Memory B cell (primary cell): ENCODE results near the gene B3GALT6.
A peak's percentile ranks its signal among the peaks of the same experiment; 100 is the strongest.

ENCODE experiments used
- ATAC-seq: fragments of 150-1000 bp; cut with Tn5 transposase; 2 replicates; pipeline ENCODE4 v1.10.0; 2021; ENCODE audit warnings: low read depth, mild to moderate bottlenecking, moderate library complexity
- DNase-seq, 2 donors: peaks; one replicate each; pipeline ENCODE4 v3.0.0; 2022; ENCODE audit warnings: low spot score in 2 of 2
- H3K27ac Mint-ChIP-seq: one replicate; pipeline ENCODE4 v1.8.0; 2022; ENCODE audit warnings: mild to moderate bottlenecking, moderate library complexity, mixed read lengths
- H3K27me3 Mint-ChIP-seq: one replicate; pipeline ENCODE4 v1.8.0; 2022; ENCODE audit warnings: mixed read lengths
- H3K36me3 Mint-ChIP-seq: one replicate; pipeline ENCODE4 v1.8.0; 2022; ENCODE audit warnings: mild to moderate bottlenecking, mixed read lengths
- H3K4me1 Mint-ChIP-seq: one replicate; pipeline ENCODE4 v1.8.0; 2022; ENCODE audit warnings: mixed read lengths
- H3K4me3 Mint-ChIP-seq: one replicate; pipeline ENCODE4 v1.8.0; 2022; ENCODE audit warnings: mild to moderate bottlenecking, moderate library complexity, mixed read lengths
- H3K9me3 Mint-ChIP-seq: one replicate; pipeline ENCODE4 v1.8.0; 2022; ENCODE audit warnings: mixed read lengths

Gene B3GALT6

GRCh38 chr1:1274299-1274930, 42.4 kb downstream of the B3GALT6 start:
- DNase-seq, result no peak
- Mint-ChIP-seq H3K27me3 (no peaks in the 10 kb centered on the region), H3K36me3 (no peaks in the 10 kb centered on the region), H3K27ac (no peak overlapping the region), H3K9me3 (no peaks in the 10 kb centered on the region), H3K4me3 (peak overlapping the region; percentile 76), H3K4me1 (peaks cover 25% of the 10 kb centered on the region)
- ATAC-seq, result no peak

GRCh38 chr1:1274931-1275431, 42.9 kb downstream of the B3GALT6 start:
- Mint-ChIP-seq H3K27ac (no peak overlapping the region), H3K4me1 (peaks cover 21% of the 10 kb centered on the region), H3K27me3 (no peaks in the 10 kb centered on the region), H3K36me3 (no peaks in the 10 kb centered on the region), H3K9me3 (no peaks in the 10 kb centered on the region), H3K4me3 (peak overlapping the region; percentile 76)
- ATAC-seq (no peak), DNase-seq (no peak)

- H3K4me3 Mint-ChIP-seq, result peak overlapping the region; percentile 37
- no peak overlapping the region for H3K27ac Mint-ChIP-seq
These were observed 43.8 kb downstream of the B3GALT6 start for GRCh38 chr1:1275836-1276235.

GRCh38 chr1:1278620-1279019, 46.6 kb downstream of the B3GALT6 start:
- Mint-ChIP-seq H3K36me3 (no peaks in the 10 kb centered on the region), H3K27me3 (peaks cover 4% of the 10 kb centered on the region), H3K4me1 (peaks cover 3% of the 10 kb centered on the region), H3K27ac (no peak overlapping the region), H3K9me3 (no peaks in the 10 kb centered on the region), H3K4me3 (no peak overlapping the region)
- no peak for DNase-seq
- no peak for ATAC-seq

More at GRCh38 chr1:1275836-1276235, 43.8 kb downstream of the B3GALT6 start:
- H3K27me3 Mint-ChIP-seq, result no peaks in the 10 kb centered on the region
- ATAC-seq (no peak), DNase-seq (no peak)
- H3K4me1 Mint-ChIP-seq, result peaks cover 12% of the 10 kb centered on the region
- H3K9me3 Mint-ChIP-seq, result no peaks in the 10 kb centered on the region
- no peaks in the 10 kb centered on the region for H3K36me3 Mint-ChIP-seq

GRCh38 chr1:1279028-1279427, 47.0 kb downstream of the B3GALT6 start:
- Mint-ChIP-seq H3K9me3 (no peaks in the 10 kb centered on the region), H3K36me3 (no peaks in the 10 kb centered on the region), H3K4me1 (peaks cover 6% of the 10 kb centered on the region), H3K4me3 (no peak overlapping the region), H3K27me3 (peaks cover 5% of the 10 kb centered on the region), H3K27ac (no peak overlapping the region)
- DNase-seq (no peak), ATAC-seq (no peak)

GRCh38 chr1:1280782-1281481, 48.9 kb downstream of the B3GALT6 start:
- no peaks in the 10 kb centered on the region for H3K9me3 Mint-ChIP-seq
- DNase-seq (no peak), ATAC-seq (no peak)
- H3K4me3 Mint-ChIP-seq, result no peak overlapping the region
- peaks cover 6% of the 10 kb centered on the region for H3K4me1 Mint-ChIP-seq
- H3K27ac Mint-ChIP-seq, result no peak overlapping the region
- peaks cover 5% of the 10 kb centered on the region for H3K27me3 Mint-ChIP-seq
- no peaks in the 10 kb centered on the region for H3K36me3 Mint-ChIP-seq

GRCh38 chr1:1281533-1282321, 49.7 kb downstream of the B3GALT6 start:
- peaks cover 5% of the 10 kb centered on the region for H3K27me3 Mint-ChIP-seq
- H3K9me3 Mint-ChIP-seq, result no peaks in the 10 kb centered on the region
- no peak overlapping the region for H3K4me3 Mint-ChIP-seq
- ATAC-seq, result no peak
- no peak for DNase-seq
- H3K4me1 Mint-ChIP-seq, result peaks cover 6% of the 10 kb centered on the region
- no peaks in the 10 kb centered on the region for H3K36me3 Mint-ChIP-seq
- no peak overlapping the region for H3K27ac Mint-ChIP-seq

- DNase-seq, result no peak
- no peak for ATAC-seq
- H3K4me3 Mint-ChIP-seq, result no peak overlapping the region
- peaks cover 5% of the 10 kb centered on the region for H3K27me3 Mint-ChIP-seq
- H3K36me3 Mint-ChIP-seq, result no peaks in the 10 kb centered on the region
- no peaks in the 10 kb centered on the region for H3K9me3 Mint-ChIP-seq
- peaks cover 6% of the 10 kb centered on the region for H3K4me1 Mint-ChIP-seq
- no peak overlapping the region for H3K27ac Mint-ChIP-seq
These were observed 51.0 kb downstream of the B3GALT6 start for GRCh38 chr1:1282998-1283397.

- no peaks in the 10 kb centered on the region for H3K36me3 Mint-ChIP-seq
These were observed 51.8 kb downstream of the B3GALT6 start for GRCh38 chr1:1283821-1284220.

More at GRCh38 chr1:1283821-1284220, 51.8 kb downstream of the B3GALT6 start:
- Mint-ChIP-seq H3K4me1 (peaks cover 6% of the 10 kb centered on the region), H3K4me3 (no peak overlapping the region), H3K27me3 (peaks cover 5% of the 10 kb centered on the region), H3K9me3 (no peaks in the 10 kb centered on the region), H3K27ac (no peak overlapping the region)
- ATAC-seq, result peak; percentile 34
- DNase-seq, result no peak
